Thyroid gland (tissue), 4 donors: ENCODE data around the gene CDH26. TPM values are rescaled to one million over a fixed set of nuclear protein-coding genes. Genes with fewer than 3 reads are reported as not detected.

Experiments used
- DNase-seq, 2 donors: peaks; one replicate each; pipeline ENCODE4 v3.0.0-alpha.2; 2019
- H3K27ac ChIP-seq, 3 donors: fragments of 200-600 bp; sonication (generic); 1 replicate in 2 of 3; 2 replicates in 1 of 3; pipeline ENCODE4 v1.5.1; 2016 to 2019; ENCODE audit warnings: mild to moderate bottlenecking in 1 of 3, moderate library complexity in 1 of 3
- H3K27me3 ChIP-seq: fragments of 200-600 bp; sonication (generic); one replicate; pipeline ENCODE4 v1.5.1; 2019
- H3K36me3 ChIP-seq, 2 donors: fragments of 200-600 bp; sonication (generic); one replicate each; pipeline ENCODE4 v1.5.1; 2016 to 2019
- H3K4me1 ChIP-seq, 2 donors: fragments of 200-600 bp; sonication (generic); one replicate each; pipeline ENCODE4 v1.5.1; 2017 to 2019
- H3K4me3 ChIP-seq, 3 donors: fragments of 200-600 bp; sonication (generic); replicated peaks in 1 of 3; 1 replicate in 2 of 3; 2 replicates in 1 of 3; pipeline ENCODE4 v1.5.1; 2016; ENCODE audit warnings: mild to moderate bottlenecking in 1 of 3
- H3K9me3 ChIP-seq: fragments of 200-600 bp; sonication (generic); one replicate; pipeline ENCODE4 v1.5.1; 2017
- POLR2A ChIP-seq, 2 donors: fragments of 450-650 bp; IDR thresholded peaks; one replicate each; pipeline ENCODE4 v1.6.1; 2017; ENCODE audit warnings: antibody characterized with exemption in 2 of 2, mild to moderate bottlenecking in 2 of 2, moderate library complexity in 1 of 2
- WGBS, 2 donors: methylation state at CpG; one replicate each; pipeline ENCODE4 v1.1.5; 2017; 5-methylcytosine and 5-hydroxymethylcytosine counted together
- intact Hi-C: fragments of 100-400 bp; cut with DNase I; formaldehyde crosslinking; loops from one replicate; pipeline ENCODE4 v1.15.1; 2023
- total RNA-seq, 4 donors: library from RNA; depleted of rRNA; stranded (reverse); fragments of >200 nt; gene quantifications; one replicate each; pipeline ENCODE4 v1.2.3, GENCODE V29; 2016
- TF ChIP-seq, protein P1 (sequence below), 6 experiments: fragments of 200-600 bp in 3 of 6; fragments of 450-650 bp in 3 of 6; sonication (generic) in 3 of 6; IDR thresholded peaks; one replicate each; pipeline ENCODE4 v1.5.1; 2016 to 2019; ENCODE audit warnings: antibody characterized with exemption in 6 of 6, mild to moderate bottlenecking in 2 of 6, inconsistent platforms in 1 of 6, moderate library complexity in 1 of 6

Gene CDH26
- total RNA-seq, 4 donors from 2014 or later, result 0.56 to 2.5 (median 1.5) TPM

DNA sequence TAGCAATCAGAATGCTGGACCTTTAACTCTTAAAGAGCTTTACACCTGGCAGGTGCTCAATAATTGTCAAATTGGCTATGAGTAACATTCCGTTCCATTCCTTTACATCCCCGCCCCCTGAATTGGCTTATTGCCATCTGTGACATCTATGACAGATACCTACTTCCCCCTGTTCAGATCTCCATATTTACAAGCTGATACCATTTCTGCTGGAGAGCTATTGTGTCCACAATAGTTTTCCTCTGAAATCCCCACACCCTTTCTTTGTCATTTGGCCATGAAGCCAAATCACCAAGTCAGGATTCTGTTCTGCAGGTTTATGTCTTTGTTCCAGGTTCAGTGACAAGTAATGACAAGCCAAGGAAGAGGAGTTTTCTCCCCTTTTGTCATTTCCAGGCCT is 3.2 kb downstream of the CDH26 start:
- intact Hi-C loops, result no loop called here
- no peaks in the 10 kb centered on the region for H3K36me3 ChIP-seq
- H3K27ac ChIP-seq, result no peak overlapping the region
- no peak for DNase-seq
- H3K9me3 ChIP-seq, result no peaks in the 10 kb centered on the region
- TF ChIP-seq POLR2A (IDR thresholded peaks at IDR 0.05), result no peak
- TF ChIP-seq, protein P1, sequence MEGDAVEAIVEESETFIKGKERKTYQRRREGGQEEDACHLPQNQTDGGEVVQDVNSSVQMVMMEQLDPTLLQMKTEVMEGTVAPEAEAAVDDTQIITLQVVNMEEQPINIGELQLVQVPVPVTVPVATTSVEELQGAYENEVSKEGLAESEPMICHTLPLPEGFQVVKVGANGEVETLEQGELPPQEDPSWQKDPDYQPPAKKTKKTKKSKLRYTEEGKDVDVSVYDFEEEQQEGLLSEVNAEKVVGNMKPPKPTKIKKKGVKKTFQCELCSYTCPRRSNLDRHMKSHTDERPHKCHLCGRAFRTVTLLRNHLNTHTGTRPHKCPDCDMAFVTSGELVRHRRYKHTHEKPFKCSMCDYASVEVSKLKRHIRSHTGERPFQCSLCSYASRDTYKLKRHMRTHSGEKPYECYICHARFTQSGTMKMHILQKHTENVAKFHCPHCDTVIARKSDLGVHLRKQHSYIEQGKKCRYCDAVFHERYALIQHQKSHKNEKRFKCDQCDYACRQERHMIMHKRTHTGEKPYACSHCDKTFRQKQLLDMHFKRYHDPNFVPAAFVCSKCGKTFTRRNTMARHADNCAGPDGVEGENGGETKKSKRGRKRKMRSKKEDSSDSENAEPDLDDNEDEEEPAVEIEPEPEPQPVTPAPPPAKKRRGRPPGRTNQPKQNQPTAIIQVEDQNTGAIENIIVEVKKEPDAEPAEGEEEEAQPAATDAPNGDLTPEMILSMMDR (IDR thresholded peaks at IDR 0.05), result no peak
- 71 to 85% methylated on average over 2 of the region's 2 CpGs for WGBS, 2 donors
- no peaks in the 10 kb centered on the region for H3K4me1 ChIP-seq
- H3K4me3 ChIP-seq, result no peak overlapping the region
- H3K27me3 ChIP-seq, result no peaks in the 10 kb centered on the region

- no peaks in the 10 kb centered on the region for H3K4me1 ChIP-seq
- intact Hi-C loops, result no loop called here
- H3K9me3 ChIP-seq, result no peaks in the 10 kb centered on the region
- H3K4me3 ChIP-seq, result no peak overlapping the region
- no peak overlapping the region for H3K27ac ChIP-seq
- no peak for TF ChIP-seq POLR2A (IDR thresholded peaks at IDR 0.05)
- TF ChIP-seq, protein P1 (IDR thresholded peaks at IDR 0.05), result no peak
- no peaks in the 10 kb centered on the region for H3K36me3 ChIP-seq
- DNase-seq, result no peak
- WGBS, 2 donors, result 80 to 83% methylated on average over 6 of the region's 6 CpGs
- H3K27me3 ChIP-seq, result no peaks in the 10 kb centered on the region
Measured at GRCh38 chr20:59962155-59962554, 3.9 kb downstream of the CDH26 start.

DNA sequence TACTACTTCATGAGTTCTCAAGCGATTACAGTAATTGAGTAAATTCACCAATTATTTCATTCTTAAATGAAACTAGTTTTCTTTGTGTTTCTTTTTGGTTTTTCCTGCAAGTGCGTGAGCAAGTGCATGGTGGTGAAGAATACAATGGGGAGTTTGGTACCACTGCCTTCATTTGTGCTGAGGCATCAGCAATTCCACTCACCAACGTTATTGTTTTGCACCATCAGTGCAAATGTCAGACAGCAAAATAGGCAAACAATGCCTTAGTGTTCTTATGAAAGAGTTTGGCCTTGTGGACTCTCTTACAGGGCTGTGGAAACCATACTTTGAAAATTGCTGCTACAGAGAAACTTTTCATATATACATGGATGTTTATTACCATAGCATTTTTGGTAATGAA is 8.2 kb downstream of the CDH26 start:
- H3K9me3 ChIP-seq, result no peaks in the 10 kb centered on the region
- intact Hi-C loops, result no loop called here
- H3K36me3 ChIP-seq, result no peaks in the 10 kb centered on the region
- DNase-seq, result no peak
- no peaks in the 10 kb centered on the region for H3K4me1 ChIP-seq
- H3K27me3 ChIP-seq, result no peaks in the 10 kb centered on the region
- 82 to 87% methylated on average over 3 of the region's 3 CpGs for WGBS, 2 donors
- TF ChIP-seq, protein P1 (IDR thresholded peaks at IDR 0.05), result no peak
- no peak overlapping the region for H3K4me3 ChIP-seq
- H3K27ac ChIP-seq, result no peak overlapping the region

GRCh38 chr20:59971428-59971827 is 13.2 kb downstream of the CDH26 start:
- intact Hi-C loops, result no loop called here
- Histone ChIP-seq H3K27ac (no peak overlapping the region), H3K27me3 (no peaks in the 10 kb centered on the region), H3K9me3 (no peaks in the 10 kb centered on the region), H3K36me3 (no peaks in the 10 kb centered on the region), H3K4me1 (no peaks in the 10 kb centered on the region), H3K4me3 (no peak overlapping the region)
- 92 to 96% methylated on average over 1 of the region's 1 CpG for WGBS, 2 donors
- DNase-seq, result no peak
- TF ChIP-seq, protein P1 (IDR thresholded peaks at IDR 0.05), result no peak
- no peak for TF ChIP-seq POLR2A (IDR thresholded peaks at IDR 0.05)

DNA sequence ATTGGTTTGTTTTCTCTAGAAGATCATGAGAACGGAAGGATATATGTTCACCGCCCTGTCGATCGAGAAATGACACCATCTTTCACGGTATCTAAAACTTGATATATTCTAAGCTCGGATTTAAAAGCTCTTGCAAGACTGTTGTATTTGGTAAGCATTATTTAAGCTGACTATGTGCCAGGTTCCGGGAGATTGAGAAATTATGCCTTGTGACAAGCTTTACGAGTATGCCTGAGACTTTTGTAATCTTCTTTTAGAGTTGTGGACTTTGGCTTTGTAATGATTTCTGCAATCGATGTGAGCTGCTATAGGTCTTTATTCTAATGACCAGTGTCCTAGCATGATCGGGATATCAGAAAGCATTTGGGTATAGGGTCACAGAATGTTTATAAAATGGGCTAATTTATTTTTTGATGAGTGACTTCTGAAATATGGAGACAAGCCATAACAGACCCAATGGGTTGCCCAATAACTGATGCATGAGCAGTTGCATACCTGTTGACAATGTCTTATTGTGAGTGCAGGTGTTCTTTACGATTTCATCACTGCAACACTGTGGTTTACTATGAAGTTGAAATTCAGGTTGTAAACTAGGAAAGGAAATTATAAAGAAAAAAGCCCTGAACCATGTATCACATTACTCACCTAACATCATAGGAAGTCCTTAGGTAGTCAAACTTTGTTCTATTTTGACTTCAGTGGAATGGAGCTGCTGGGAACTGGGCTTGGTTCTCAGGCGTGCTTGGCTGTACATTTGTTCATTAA is 14.0 kb downstream of the CDH26 start:
- 89 to 91% methylated on average over 12 of the region's 12 CpGs for WGBS, 2 donors
- intact Hi-C loops, result no loop called here
- no peaks in the 10 kb centered on the region for H3K9me3 ChIP-seq
- no peak overlapping the region for H3K4me3 ChIP-seq
- no peak overlapping the region for H3K27ac ChIP-seq
- no peaks in the 10 kb centered on the region for H3K4me1 ChIP-seq
- no peaks in the 10 kb centered on the region for H3K27me3 ChIP-seq
- no peaks in the 10 kb centered on the region for H3K36me3 ChIP-seq
- no peak for DNase-seq
- no peak for TF ChIP-seq POLR2A (IDR thresholded peaks at IDR 0.05)
- TF ChIP-seq, protein P1 (IDR thresholded peaks at IDR 0.05), result no peak
